ENCODE results near the gene OPN4. TPM values are rescaled to one million over a fixed set of nuclear protein-coding genes. Genes with fewer than 3 reads are reported as not detected.

Gene OPN4
- total RNA-seq, 2 experiments from 2014 or later: not detected

- no peak for DNase-seq (ENCODE audit: low spot score)
- Histone ChIP-seq H3K9me2 (ENCODE audit: insufficient read depth, low read length) (no peaks in the 10 kb centered on the region), H2AFZ (ENCODE audit: low read length) (no peak overlapping the region), H3K4me3 (ENCODE audit: low read depth, low read length, poor library complexity, severe bottlenecking) (no peak overlapping the region), H3K36me3 (ENCODE audit: insufficient read depth, low read length) (no peaks in the 10 kb centered on the region), H3K4me2 (ENCODE audit: low read length) (no peak overlapping the region), H3K27ac (ENCODE audit: low read depth, low read length, poor library complexity, severe bottlenecking) (no peak overlapping the region), H4K20me1 (ENCODE audit: insufficient read depth, low read length) (no peaks in the 10 kb centered on the region), H3K4me1 (ENCODE audit: insufficient read depth, low read length, poor library complexity, severe bottlenecking) (peaks cover 16% of the 10 kb centered on the region), H3K79me2 (ENCODE audit: insufficient read depth, low read depth, low read length) (no peaks in the 10 kb centered on the region), H3K9me3 (ENCODE audit: low read length) (no peaks in the 10 kb centered on the region)
- BruUV-seq (replicated peaks): no TSS peak
- intact Hi-C loops (cut with micrococcal nuclease; ENCODE audit: unreplicated experiment): no loop called here
- POLR2A ChIA-PET: no interaction called here
- CTCF ChIA-PET (ENCODE audit: unreplicated experiment): no interaction called here
- no peak for TF ChIP-seq EZH2phosphoT487 (IDR thresholded peaks at IDR 0.05; ENCODE audit: borderline replicate concordance, low read depth, low read length)
- TF ChIP-seq, protein P1, sequence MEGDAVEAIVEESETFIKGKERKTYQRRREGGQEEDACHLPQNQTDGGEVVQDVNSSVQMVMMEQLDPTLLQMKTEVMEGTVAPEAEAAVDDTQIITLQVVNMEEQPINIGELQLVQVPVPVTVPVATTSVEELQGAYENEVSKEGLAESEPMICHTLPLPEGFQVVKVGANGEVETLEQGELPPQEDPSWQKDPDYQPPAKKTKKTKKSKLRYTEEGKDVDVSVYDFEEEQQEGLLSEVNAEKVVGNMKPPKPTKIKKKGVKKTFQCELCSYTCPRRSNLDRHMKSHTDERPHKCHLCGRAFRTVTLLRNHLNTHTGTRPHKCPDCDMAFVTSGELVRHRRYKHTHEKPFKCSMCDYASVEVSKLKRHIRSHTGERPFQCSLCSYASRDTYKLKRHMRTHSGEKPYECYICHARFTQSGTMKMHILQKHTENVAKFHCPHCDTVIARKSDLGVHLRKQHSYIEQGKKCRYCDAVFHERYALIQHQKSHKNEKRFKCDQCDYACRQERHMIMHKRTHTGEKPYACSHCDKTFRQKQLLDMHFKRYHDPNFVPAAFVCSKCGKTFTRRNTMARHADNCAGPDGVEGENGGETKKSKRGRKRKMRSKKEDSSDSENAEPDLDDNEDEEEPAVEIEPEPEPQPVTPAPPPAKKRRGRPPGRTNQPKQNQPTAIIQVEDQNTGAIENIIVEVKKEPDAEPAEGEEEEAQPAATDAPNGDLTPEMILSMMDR (conservative IDR thresholded peaks at IDR 0.05; ENCODE audit: low read length): no peak
These were observed 10.9 kb downstream of the OPN4 start for GRCh38 chr10:86665218-86665607.

GRCh38 chr10:86665868-86666267 lies 11.5 kb downstream of the OPN4 start:
- BruUV-seq (replicated peaks): no TSS peak
- CTCF ChIA-PET (ENCODE audit: unreplicated experiment): no interaction called here
- H3K4me1 ChIP-seq (ENCODE audit: insufficient read depth, low read length, poor library complexity, severe bottlenecking): peaks cover 18% of the 10 kb centered on the region
- no peaks in the 10 kb centered on the region for H3K9me3 ChIP-seq (ENCODE audit: low read length)
- H4K20me1 ChIP-seq (ENCODE audit: insufficient read depth, low read length): no peaks in the 10 kb centered on the region
- H3K27ac ChIP-seq (ENCODE audit: low read depth, low read length, poor library complexity, severe bottlenecking): no peak overlapping the region
- no peaks in the 10 kb centered on the region for H3K9me2 ChIP-seq (ENCODE audit: insufficient read depth, low read length)
- H3K4me3 ChIP-seq (ENCODE audit: low read depth, low read length, poor library complexity, severe bottlenecking): no peak overlapping the region
- intact Hi-C loops (cut with micrococcal nuclease; ENCODE audit: unreplicated experiment): no loop called here
- H3K36me3 ChIP-seq (ENCODE audit: insufficient read depth, low read length): no peaks in the 10 kb centered on the region
- no peak overlapping the region for H3K4me2 ChIP-seq (ENCODE audit: low read length)
- H2AFZ ChIP-seq (ENCODE audit: low read length): no peak overlapping the region
- TF ChIP-seq EZH2phosphoT487 (IDR thresholded peaks at IDR 0.05; ENCODE audit: borderline replicate concordance, low read depth, low read length): no peak
- TF ChIP-seq, protein P1 (conservative IDR thresholded peaks at IDR 0.05; ENCODE audit: low read length): no peak
- no peaks in the 10 kb centered on the region for H3K79me2 ChIP-seq (ENCODE audit: insufficient read depth, low read depth, low read length)
- DNase-seq (ENCODE audit: low spot score): no peak
- POLR2A ChIA-PET: no interaction called here

GRCh38 chr10:86666538-86666937 lies 12.2 kb downstream of the OPN4 start:
- BruUV-seq (replicated peaks): no TSS peak
- Histone ChIP-seq H3K4me3 (ENCODE audit: low read depth, low read length, poor library complexity, severe bottlenecking) (no peak overlapping the region), H4K20me1 (ENCODE audit: insufficient read depth, low read length) (no peaks in the 10 kb centered on the region), H3K27ac (ENCODE audit: low read depth, low read length, poor library complexity, severe bottlenecking) (no peak overlapping the region), H3K79me2 (ENCODE audit: insufficient read depth, low read depth, low read length) (no peaks in the 10 kb centered on the region), H3K4me1 (ENCODE audit: insufficient read depth, low read length, poor library complexity, severe bottlenecking) (peaks cover 25% of the 10 kb centered on the region), H3K9me3 (ENCODE audit: low read length) (no peaks in the 10 kb centered on the region), H2AFZ (ENCODE audit: low read length) (no peak overlapping the region), H3K4me2 (ENCODE audit: low read length) (no peak overlapping the region), H3K9me2 (ENCODE audit: insufficient read depth, low read length) (no peaks in the 10 kb centered on the region), H3K36me3 (ENCODE audit: insufficient read depth, low read length) (no peaks in the 10 kb centered on the region)
- intact Hi-C loops (cut with micrococcal nuclease; ENCODE audit: unreplicated experiment): no loop called here
- TF ChIP-seq, protein P1 (conservative IDR thresholded peaks at IDR 0.05; ENCODE audit: low read length): no peak
- TF ChIP-seq EZH2phosphoT487 (IDR thresholded peaks at IDR 0.05; ENCODE audit: borderline replicate concordance, low read depth, low read length): no peak
- ChIA-PET POLR2A (no interaction called here), CTCF (ENCODE audit: unreplicated experiment) (no interaction called here)
- DNase-seq (ENCODE audit: low spot score): no peak

Data from OCI-LY7 (cell line).